BJ (cell line): ENCODE measurements around the gene TNFAIP2. TPM values are rescaled to one million over a fixed set of nuclear protein-coding genes. Genes with fewer than 3 reads are reported as not detected.

Experiments
- CTCF ChIA-PET: fragments of 350-600 bp; formaldehyde crosslinking; extraction: SDS; loops from one replicate; lab custom pipeline; 2021; ENCODE audit warnings: antibody characterized with exemption, inconsistent platforms; lab: Yijun Ruan, JAX
- POLR2A ChIA-PET: fragments of 300-600 bp; sonication (Branson Sonifier 250); formaldehyde crosslinking; extraction: SDS; loops from one replicate; lab custom pipeline; 2021; ENCODE audit warnings: antibody characterized with exemption; lab: Charles Lee
- DNase-seq: peaks from one replicate; pipeline ENCODE4 v3.0.0-alpha.2; 2011; ENCODE audit warnings: low read depth
- H3K27me3 ChIP-seq: 2 replicates; pipeline ENCODE4 v1.6.0; 2011; ENCODE audit warnings: low read length; ENCODE audit not compliant: control insufficient read depth, insufficient read depth
- H3K36me3 ChIP-seq: 2 replicates; pipeline ENCODE4 v1.5.1; 2011; ENCODE audit warnings: low read length; ENCODE audit not compliant: control insufficient read depth, insufficient read depth
- H3K4me3 ChIP-seq: 2 replicates; pipeline ENCODE4 v1.5.1; 2011; ENCODE audit warnings: low read depth, mild to moderate bottlenecking, control low read depth, low read length
- CTCF ChIP-seq: IDR thresholded peaks from 2 replicates; pipeline ENCODE4 v1.5.1; 2011; ENCODE audit warnings: low read depth, mild to moderate bottlenecking, control low read depth, inconsistent platforms, low read length, moderate library complexity; ENCODE audit not compliant: insufficient read depth
- polyA plus RNA-seq: library from polyadenylated mRNA; depleted of rRNA; stranded (reverse); fragments of >200 nt; gene quantifications from 2 replicates; pipeline ENCODE4 v1.2.3, GENCODE V29; 2011

Gene TNFAIP2
- polyA plus RNA-seq, 1 experiment = 28.2 TPM

- H3K27me3 ChIP-seq = peaks cover 2% of the 10 kb centered on the region; the same call in 1 of the 2 replicates
- ChIA-PET CTCF (interaction anchor here (0.6 to 4.9 kb wide), 10 partner anchors 9 to 142 kb away, joined by 3 to 49 read pairs (median 3); no protein-coding TSS in a partner anchor), POLR2A (no interaction called here)
- no peak for TF ChIP-seq CTCF
- peaks cover 1% of the 10 kb centered on the region for H3K36me3 ChIP-seq
- H3K4me3 ChIP-seq = no peak overlapping the region
- no peak for DNase-seq
These were observed 17.3 kb downstream of the TNFAIP2 start for GRCh38 chr14:103140316-103141109.

- POLR2A ChIA-PET = no interaction called here
- peaks cover 2% of the 10 kb centered on the region; the same call in 1 of the 2 replicates for H3K27me3 ChIP-seq
- peaks cover 1% of the 10 kb centered on the region; the same call in 1 of the 2 replicates for H3K36me3 ChIP-seq
- DNase-seq = no peak
- CTCF ChIA-PET = interaction anchor here (0.7 to 4.9 kb wide), 12 partner anchors 8 to 135 kb away, joined by 3 to 49 read pairs (median 4); partner anchors contain the start of gene TNFAIP2
- peak; percentile 77 for TF ChIP-seq CTCF
- no peak overlapping the region for H3K4me3 ChIP-seq
These were observed 18.0 kb downstream of the TNFAIP2 start for GRCh38 chr14:103141117-103141796.

- Histone ChIP-seq H3K36me3 (no peaks in the 10 kb centered on the region), H3K27me3 (peaks cover 2% of the 10 kb centered on the region; the same call in 1 of the 2 replicates), H3K4me3 (no peak overlapping the region)
- ChIA-PET CTCF (interaction anchor here (1.1 to 4.9 kb wide), 7 partner anchors 9 to 140 kb away, joined by 3 to 49 read pairs (median 4); partner anchors contain the start of gene TNFAIP2), POLR2A (no interaction called here)
- TF ChIP-seq CTCF = no peak
- DNase-seq = no peak
These were observed 18.8 kb downstream of the TNFAIP2 start for GRCh38 chr14:103142026-103142425.

GRCh38 chr14:103142721-103143302, 19.6 kb downstream of the TNFAIP2 start:
- CTCF ChIA-PET = interaction anchor here (0.6 to 4.9 kb wide), 7 partner anchors 10 to 139 kb away, joined by 3 to 49 read pairs (median 4); partner anchors contain the start of gene TNFAIP2
- no peak for TF ChIP-seq CTCF
- no peaks in the 10 kb centered on the region for H3K36me3 ChIP-seq
- H3K4me3 ChIP-seq = no peak overlapping the region
- DNase-seq = no peak
- POLR2A ChIA-PET = no interaction called here
- peaks cover 2% of the 10 kb centered on the region; the same call in 1 of the 2 replicates for H3K27me3 ChIP-seq
